HCT116 (cell line): ENCODE results near the gene ELFN1. TPM values are rescaled to one million over a fixed set of nuclear protein-coding genes. Genes with fewer than 3 reads are reported as not detected.

Source experiments
- ATAC-seq: fragments of 200-7000 bp; cut with Tn5 transposase; 2 replicates; pipeline ENCODE4 v1.9.1; 2020; ENCODE audit warnings: mild to moderate bottlenecking, moderate library complexity
- BruUV-seq: library from RNA; stranded (reverse); fragments of 400-500 nt; replicated peaks from 2 replicates; lab custom pipeline; 2021; lab: Mats Ljungman, UMichigan
- CTCF ChIA-PET: fragments of 300-600 bp; sonication (Branson Sonifier 250); formaldehyde crosslinking; loops from one replicate; lab custom pipeline; 2021; ENCODE audit warnings: antibody characterized with exemption; lab: Charles Lee
- POLR2A ChIA-PET: fragments of 300-600, 350-600 bp; sonication (Branson Sonifier 250); formaldehyde crosslinking; loops from one replicate; lab custom pipeline; 2021; ENCODE audit warnings: antibody characterized with exemption; lab: Charles Lee
- RAD21 ChIA-PET, 2 experiments: fragments of 300-600 bp; sonication (Branson Sonifier 250); formaldehyde crosslinking; loops; one replicate each; lab custom pipeline; 2023; ENCODE audit warnings: low total read pairs in 2 of 2; ENCODE audit not compliant: uncharacterized antibody in 2 of 2, unreplicated experiment in 2 of 2, low non-redundant PET in 1 of 2; lab: Charles Lee
- DNase-seq: peaks from one replicate; pipeline ENCODE4 v3.0.0-alpha.2; 2010; ENCODE audit warnings: low read depth, low spot score
- H2AFZ ChIP-seq: fragments of 200-600 bp; shearing (Covaris generic), sonication (generic); 2 replicates; pipeline ENCODE4 v1.6.1; 2017; ENCODE audit warnings: low read depth, mixed run types, mixed read lengths, antibody characterized with exemption, low read length; ENCODE audit not compliant: poor library complexity, severe bottlenecking
- H3K27ac ChIP-seq: 2 replicates; pipeline ENCODE4 v1.5.1; 2012; ENCODE audit warnings: low read depth, low read length
- H3K27me3 ChIP-seq: fragments of 200-600 bp; sonication (generic); 2 replicates; pipeline ENCODE4 v1.6.1; 2016; ENCODE audit warnings: mixed run types, low read length, mixed read lengths; ENCODE audit not compliant: insufficient read depth
- H3K36me3 ChIP-seq, 2 experiments: fragments of 200-500 bp in 1 of 2; fragments of 200-600 bp in 1 of 2; sonication (Bioruptor generic) in 1 of 2; sonication (generic) in 1 of 2; 2 replicates each; pipeline versions ENCODE4 v1.5.1 to v1.6.1; 2014 to 2016; ENCODE audit warnings: low read length in 2 of 2, inconsistent platforms in 1 of 2, mixed read lengths in 1 of 2, mixed run types in 1 of 2; ENCODE audit not compliant: insufficient read depth in 2 of 2, control insufficient read depth in 1 of 2
- H3K4me1 ChIP-seq, 2 experiments: fragments of 200-600 bp in 1 of 2; sonication (generic) in 1 of 2; 2 replicates each; pipeline versions ENCODE4 v1.5.1 to v1.6.1; 2012 to 2017; ENCODE audit warnings: low read length in 2 of 2, inconsistent platforms in 1 of 2, mild to moderate bottlenecking in 1 of 2, mixed read lengths in 1 of 2, mixed run types in 1 of 2, moderate library complexity in 1 of 2; ENCODE audit not compliant: insufficient read depth in 2 of 2, control insufficient read depth in 1 of 2
- H3K4me2 ChIP-seq: fragments of 200-600 bp; sonication (generic); 2 replicates; pipeline ENCODE4 v1.6.1; 2017; ENCODE audit warnings: mixed run types, low read length, mixed read lengths
- H3K4me3 ChIP-seq, 2 experiments: fragments of 200-600 bp in 1 of 2; sonication (generic) in 1 of 2; replicated peaks in 1 of 2; 2 replicates each; pipeline ENCODE4 v1.5.1; 2011 to 2016; ENCODE audit warnings: low read length in 2 of 2, control low read depth in 1 of 2, low read depth in 1 of 2, mild to moderate bottlenecking in 1 of 2, mixed read lengths in 1 of 2, mixed run types in 1 of 2
- H3K79me2 ChIP-seq: fragments of 200-600 bp; sonication (generic); 2 replicates; pipeline ENCODE4 v1.6.1; 2017; ENCODE audit warnings: mild to moderate bottlenecking, mixed run types, low read length, moderate library complexity, mixed read lengths; ENCODE audit not compliant: insufficient read depth
- H3K9ac ChIP-seq: fragments of 200-600 bp; sonication (generic); 2 replicates; pipeline ENCODE4 v1.6.1; 2016; ENCODE audit warnings: low read length, mixed read lengths
- H3K9me2 ChIP-seq: fragments of 200-600 bp; sonication (generic), shearing (Covaris generic); 2 replicates; pipeline ENCODE4 v1.6.1; 2017; ENCODE audit warnings: mixed run types, mild to moderate bottlenecking, moderate library complexity; ENCODE audit not compliant: insufficient read depth
- H3K9me3 ChIP-seq, 2 experiments: fragments of 200-500 bp in 1 of 2; fragments of 200-600 bp in 1 of 2; sonication (Bioruptor generic) in 1 of 2; sonication (generic) in 1 of 2; 2 replicates each; pipeline ENCODE4 v1.6.1; 2014 to 2017; ENCODE audit warnings: low read length in 2 of 2, mixed read lengths in 2 of 2, inconsistent platforms in 1 of 2, low read depth in 1 of 2, mild to moderate bottlenecking in 1 of 2, mixed run types in 1 of 2, moderate library complexity in 1 of 2; ENCODE audit not compliant: control insufficient read depth in 1 of 2, insufficient read depth in 1 of 2
- H4K20me1 ChIP-seq: fragments of 200-600 bp; sonication (generic), shearing (Covaris generic); 2 replicates; pipeline ENCODE4 v1.6.1; 2017; ENCODE audit warnings: mixed run types, mild to moderate bottlenecking, moderate library complexity; ENCODE audit not compliant: insufficient read depth
- ATF3 ChIP-seq: IDR thresholded peaks from 2 replicates; pipeline ENCODE4 v1.6.1; 2012
- CBX3 ChIP-seq: IDR thresholded peaks from 2 replicates; pipeline ENCODE4 v1.6.1; 2012; ENCODE audit warnings: low read depth
- CEBPB ChIP-seq: IDR thresholded peaks from 2 replicates; pipeline ENCODE4 v1.6.1; 2012; ENCODE audit warnings: low read depth
- EGR1 ChIP-seq: IDR thresholded peaks from 2 replicates; pipeline ENCODE4 v1.6.1; 2012; ENCODE audit warnings: low read depth
- ELF1 ChIP-seq: IDR thresholded peaks from 2 replicates; pipeline ENCODE4 v1.6.1; 2012; ENCODE audit warnings: low read depth, borderline replicate concordance
- EZH2phosphoT487 ChIP-seq: fragments of 200-600 bp; IDR thresholded peaks from 2 replicates; pipeline ENCODE4 v1.6.1; 2018; ENCODE audit warnings: antibody characterized with exemption, borderline replicate concordance
- FOSL1 ChIP-seq: IDR thresholded peaks from 2 replicates; pipeline ENCODE4 v1.6.1; 2012; ENCODE audit warnings: low read depth
- POLR2A ChIP-seq: IDR thresholded peaks from 2 replicates; pipeline ENCODE4 v1.7.0; 2011; ENCODE audit warnings: borderline replicate concordance; ENCODE audit not compliant: insufficient read depth, insufficient read length; ENCODE audit errors: extremely low read depth
- POLR2AphosphoS5 ChIP-seq: IDR thresholded peaks from 2 replicates; pipeline ENCODE4 v1.6.1; 2011; ENCODE audit warnings: mild to moderate bottlenecking, low read depth, low read length, moderate library complexity
- SP1 ChIP-seq: IDR thresholded peaks from 2 replicates; pipeline ENCODE4 v1.6.1; 2012; ENCODE audit warnings: low read depth
- SRF ChIP-seq: IDR thresholded peaks from 2 replicates; pipeline ENCODE4 v1.6.1; 2012; ENCODE audit warnings: low read depth
- YY1 ChIP-seq: IDR thresholded peaks from 2 replicates; pipeline ENCODE4 v1.6.1; 2011; ENCODE audit warnings: low read length, low read depth, moderate library complexity, mild to moderate bottlenecking; ENCODE audit not compliant: insufficient replicate concordance; ENCODE audit errors: extremely low read depth
- ZBTB33 ChIP-seq: IDR thresholded peaks from 2 replicates; pipeline ENCODE4 v1.6.1; 2011; ENCODE audit warnings: mild to moderate bottlenecking, low read length, moderate library complexity; ENCODE audit not compliant: insufficient replicate concordance; ENCODE audit errors: extremely low read depth
- ZFX ChIP-seq: fragments of 450-650 bp; IDR thresholded peaks from 2 replicates; pipeline ENCODE4 v1.6.1; 2017
- ZNF274 ChIP-seq: fragments of 200-500 bp; sonication (Bioruptor generic); IDR thresholded peaks from 2 replicates; pipeline ENCODE4 v1.6.1; 2014; ENCODE audit warnings: mild to moderate bottlenecking, low read depth, low read length, inconsistent platforms
- intact Hi-C: fragments of 100-400 bp; cut with micrococcal nuclease; formaldehyde crosslinking; loops from 2 replicates; pipeline ENCODE4 v1.10.0; 2022
- total RNA-seq: library from RNA; stranded (reverse); gene quantifications from one replicate; pipeline ENCODE4 v1.2.1, GENCODE V29; 2021; ENCODE audit not compliant: unreplicated experiment
- TF ChIP-seq, protein P1 (sequence below): IDR thresholded peaks from 2 replicates; pipeline ENCODE4 v1.6.1; 2012; ENCODE audit warnings: low read depth

Gene ELFN1
- total RNA-seq, 1 experiment from 2014 or later, result 4.4 TPM

DNA sequence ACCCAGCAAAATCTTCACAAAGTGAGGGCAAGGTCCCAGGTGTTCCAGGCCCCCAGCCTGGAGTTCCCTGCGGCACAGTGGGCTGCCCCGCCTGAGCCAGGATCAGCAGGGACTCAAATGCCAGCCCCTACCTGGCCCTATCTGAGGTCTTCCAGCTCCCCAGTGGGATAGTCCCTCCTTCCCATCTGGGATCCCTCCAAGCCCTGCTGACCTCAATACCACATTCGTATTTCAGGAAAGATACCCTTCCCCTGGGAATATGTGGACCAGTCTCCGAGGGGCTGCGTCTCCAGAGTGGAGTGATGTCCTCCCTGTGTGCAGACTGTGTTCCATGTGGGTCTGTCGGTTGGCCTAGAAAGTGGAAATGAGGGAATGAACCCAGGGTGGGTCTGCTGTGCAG, 40.9 kb downstream of the ELFN1 start:
- no peak for ATAC-seq
- POLR2A ChIA-PET, result no interaction called here
- RAD21 ChIA-PET, result no interaction called here
- Histone ChIP-seq H3K9ac (no peak overlapping the region), H3K9me3 (peaks cover 8 to 16% of the 10 kb centered on the region in 2 experiments; a peak in 3 of 4 replicates), H3K9me2 (no peaks in the 10 kb centered on the region), H3K4me1 (peaks cover 0 to 3% of the 10 kb centered on the region in 2 experiments; a peak in 1 of 4 replicates), H3K79me2 (no peaks in the 10 kb centered on the region), H3K4me3 (no peak overlapping the region), H3K36me3 (no peaks in the 10 kb centered on the region), H3K4me2 (no peak overlapping the region), H4K20me1 (no peaks in the 10 kb centered on the region), H2AFZ (no peak overlapping the region), H3K27me3 (no peaks in the 10 kb centered on the region), H3K27ac (no peak overlapping the region)
- CTCF ChIA-PET, result no interaction called here
- no peak for DNase-seq
- no peak for TF ChIP-seq FOSL1
- TF ChIP-seq CBX3, result no peak
- no peak for TF ChIP-seq CEBPB
- intact Hi-C loops, result no loop called here
- BruUV-seq, result no TSS peak

DNA sequence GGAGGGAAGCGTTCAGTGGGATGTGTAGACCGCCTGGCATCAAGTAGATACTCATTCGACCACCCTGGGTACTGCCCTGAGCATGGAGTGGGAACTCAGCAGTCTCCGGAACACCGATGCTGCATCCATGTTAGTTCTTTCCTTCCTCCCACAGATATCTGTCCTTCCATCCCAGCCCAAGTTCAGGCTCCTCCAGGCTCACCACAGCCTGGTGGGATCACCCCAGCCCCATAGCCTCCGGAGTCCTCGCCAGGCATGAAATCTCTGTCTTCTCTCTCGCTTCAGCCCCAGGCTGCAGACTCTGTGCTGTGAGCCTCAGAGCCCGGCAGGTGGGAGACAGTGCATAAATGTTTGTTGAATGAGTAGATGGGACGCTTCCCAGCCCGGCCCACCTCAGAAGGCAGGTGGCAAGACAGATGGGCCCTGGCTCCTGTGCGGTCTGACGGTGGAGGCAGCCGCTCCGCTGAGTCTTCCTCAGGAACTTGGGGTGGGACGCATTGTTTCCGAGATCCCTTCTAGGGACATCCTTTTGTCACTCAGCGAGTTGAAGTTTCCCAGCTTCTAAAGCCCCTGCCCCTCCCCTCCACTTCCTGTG, 42.9 kb downstream of the ELFN1 start:
- BruUV-seq, result no TSS peak
- Histone ChIP-seq H4K20me1 (no peaks in the 10 kb centered on the region), H3K27me3 (no peaks in the 10 kb centered on the region), H2AFZ (no peak overlapping the region), H3K9me3 (peaks cover 8 to 16% of the 10 kb centered on the region in 2 experiments; a peak in 3 of 4 replicates), H3K79me2 (no peaks in the 10 kb centered on the region), H3K27ac (no peak overlapping the region), H3K9me2 (no peaks in the 10 kb centered on the region), H3K9ac (no peak overlapping the region), H3K36me3 (no peaks in the 10 kb centered on the region), H3K4me2 (no peak overlapping the region), H3K4me1 (peaks cover 3 to 13% of the 10 kb centered on the region in 2 experiments; a peak in 3 of 4 replicates), H3K4me3 (no peak overlapping the region)
- ChIA-PET POLR2A (no interaction called here), RAD21 (no interaction called here), CTCF (no interaction called here)
- ATAC-seq (no peak), DNase-seq (no peak)
- intact Hi-C loops, result no loop called here
- TF ChIP-seq SRF (no peak), POLR2AphosphoS5 (no peak), ZBTB33 (no peak), ZNF274 (no peak), POLR2A (no peak), EZH2phosphoT487 (no peak), CBX3 (no peak), SP1 (no peak), FOSL1 (no peak), ATF3 (no peak), YY1 (no peak), ZFX (no peak), ELF1 (no peak), EGR1 (no peak)
- TF ChIP-seq, protein P1, sequence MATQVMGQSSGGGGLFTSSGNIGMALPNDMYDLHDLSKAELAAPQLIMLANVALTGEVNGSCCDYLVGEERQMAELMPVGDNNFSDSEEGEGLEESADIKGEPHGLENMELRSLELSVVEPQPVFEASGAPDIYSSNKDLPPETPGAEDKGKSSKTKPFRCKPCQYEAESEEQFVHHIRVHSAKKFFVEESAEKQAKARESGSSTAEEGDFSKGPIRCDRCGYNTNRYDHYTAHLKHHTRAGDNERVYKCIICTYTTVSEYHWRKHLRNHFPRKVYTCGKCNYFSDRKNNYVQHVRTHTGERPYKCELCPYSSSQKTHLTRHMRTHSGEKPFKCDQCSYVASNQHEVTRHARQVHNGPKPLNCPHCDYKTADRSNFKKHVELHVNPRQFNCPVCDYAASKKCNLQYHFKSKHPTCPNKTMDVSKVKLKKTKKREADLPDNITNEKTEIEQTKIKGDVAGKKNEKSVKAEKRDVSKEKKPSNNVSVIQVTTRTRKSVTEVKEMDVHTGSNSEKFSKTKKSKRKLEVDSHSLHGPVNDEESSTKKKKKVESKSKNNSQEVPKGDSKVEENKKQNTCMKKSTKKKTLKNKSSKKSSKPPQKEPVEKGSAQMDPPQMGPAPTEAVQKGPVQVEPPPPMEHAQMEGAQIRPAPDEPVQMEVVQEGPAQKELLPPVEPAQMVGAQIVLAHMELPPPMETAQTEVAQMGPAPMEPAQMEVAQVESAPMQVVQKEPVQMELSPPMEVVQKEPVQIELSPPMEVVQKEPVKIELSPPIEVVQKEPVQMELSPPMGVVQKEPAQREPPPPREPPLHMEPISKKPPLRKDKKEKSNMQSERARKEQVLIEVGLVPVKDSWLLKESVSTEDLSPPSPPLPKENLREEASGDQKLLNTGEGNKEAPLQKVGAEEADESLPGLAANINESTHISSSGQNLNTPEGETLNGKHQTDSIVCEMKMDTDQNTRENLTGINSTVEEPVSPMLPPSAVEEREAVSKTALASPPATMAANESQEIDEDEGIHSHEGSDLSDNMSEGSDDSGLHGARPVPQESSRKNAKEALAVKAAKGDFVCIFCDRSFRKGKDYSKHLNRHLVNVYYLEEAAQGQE, result no peak
